Suprapubic skin (tissue), 4 donors: ENCODE results near the gene PLXND1.

Experiments used
- EP300 ChIP-seq: sonication (generic); formaldehyde crosslinking; IDR thresholded peaks from one replicate; pipeline ENCODE4 v1.6.1; 2017; ENCODE audit warnings: antibody characterized with exemption
- POLR2A ChIP-seq, 2 donors: fragments of 450-650 bp; IDR thresholded peaks; one replicate each; pipeline ENCODE4 v1.6.1; 2017; ENCODE audit warnings: antibody characterized with exemption in 2 of 2, mild to moderate bottlenecking in 2 of 2, moderate library complexity in 2 of 2
- POLR2AphosphoS5 ChIP-seq, 3 donors: sonication (generic); formaldehyde crosslinking; IDR thresholded peaks; one replicate each; pipeline ENCODE4 v1.6.1; 2017; ENCODE audit warnings: antibody characterized with exemption in 3 of 3
- TF ChIP-seq, protein P1 (sequence below), 2 donors: fragments of 200-600 bp in 1 of 2; fragments of 450-650 bp in 1 of 2; sonication (generic) in 1 of 2; IDR thresholded peaks; one replicate each; pipeline ENCODE4 v1.5.1; 2016 to 2019; ENCODE audit warnings: antibody characterized with exemption in 2 of 2, mild to moderate bottlenecking in 1 of 2, moderate library complexity in 1 of 2

DNA sequence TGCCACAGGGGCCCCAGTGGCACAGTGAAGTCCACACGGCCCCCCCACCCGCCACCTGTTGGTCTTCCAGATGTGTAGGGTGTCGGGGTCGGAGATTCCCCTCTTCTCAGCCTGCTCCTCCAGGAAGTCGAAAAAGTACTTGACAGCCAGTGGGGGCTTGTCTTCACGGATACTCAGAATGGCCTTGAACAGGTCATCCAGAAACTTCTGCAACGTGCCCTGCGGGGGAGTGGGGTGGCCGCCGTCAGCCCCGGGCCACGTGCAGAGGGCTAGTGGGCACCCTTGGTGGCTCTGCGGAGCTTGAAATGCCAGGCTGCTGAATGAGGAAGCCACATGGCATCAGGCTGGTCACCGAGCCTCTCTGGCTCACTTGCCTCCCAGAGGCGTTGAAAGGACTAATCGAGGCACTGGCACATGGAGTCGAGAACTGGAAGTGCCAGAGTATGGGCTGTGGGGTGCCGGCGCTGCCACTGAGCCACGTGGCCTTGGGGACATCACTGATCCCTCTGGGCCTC lies 46.9 kb downstream of the PLXND1 start:
- TF ChIP-seq, protein P1, sequence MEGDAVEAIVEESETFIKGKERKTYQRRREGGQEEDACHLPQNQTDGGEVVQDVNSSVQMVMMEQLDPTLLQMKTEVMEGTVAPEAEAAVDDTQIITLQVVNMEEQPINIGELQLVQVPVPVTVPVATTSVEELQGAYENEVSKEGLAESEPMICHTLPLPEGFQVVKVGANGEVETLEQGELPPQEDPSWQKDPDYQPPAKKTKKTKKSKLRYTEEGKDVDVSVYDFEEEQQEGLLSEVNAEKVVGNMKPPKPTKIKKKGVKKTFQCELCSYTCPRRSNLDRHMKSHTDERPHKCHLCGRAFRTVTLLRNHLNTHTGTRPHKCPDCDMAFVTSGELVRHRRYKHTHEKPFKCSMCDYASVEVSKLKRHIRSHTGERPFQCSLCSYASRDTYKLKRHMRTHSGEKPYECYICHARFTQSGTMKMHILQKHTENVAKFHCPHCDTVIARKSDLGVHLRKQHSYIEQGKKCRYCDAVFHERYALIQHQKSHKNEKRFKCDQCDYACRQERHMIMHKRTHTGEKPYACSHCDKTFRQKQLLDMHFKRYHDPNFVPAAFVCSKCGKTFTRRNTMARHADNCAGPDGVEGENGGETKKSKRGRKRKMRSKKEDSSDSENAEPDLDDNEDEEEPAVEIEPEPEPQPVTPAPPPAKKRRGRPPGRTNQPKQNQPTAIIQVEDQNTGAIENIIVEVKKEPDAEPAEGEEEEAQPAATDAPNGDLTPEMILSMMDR (IDR thresholded peaks at IDR 0.05) = no peak
- no peak for TF ChIP-seq EP300
- no peak for TF ChIP-seq POLR2A (IDR thresholded peaks at IDR 0.05)
- TF ChIP-seq POLR2AphosphoS5 (IDR thresholded peaks at IDR 0.05) = no peak
